Kidney epithelial cell (primary cell): ENCODE results near the gene NUDT19. TPM values are rescaled to one million over a fixed set of nuclear protein-coding genes. Genes with fewer than 3 reads are reported as not detected.

ENCODE experiments used
- DNase-seq: peaks from one replicate; pipeline ENCODE4 v3.0.0-alpha.2; 2010; ENCODE audit warnings: low read depth
- H3K27me3 ChIP-seq: 2 replicates; pipeline ENCODE4 v1.6.0; 2011; ENCODE audit warnings: low read length; ENCODE audit not compliant: control insufficient read depth, insufficient read depth
- H3K36me3 ChIP-seq: 2 replicates; pipeline ENCODE4 v1.5.1; 2011; ENCODE audit warnings: low read length; ENCODE audit not compliant: control insufficient read depth, insufficient read depth
- H3K4me3 ChIP-seq: 2 replicates; pipeline ENCODE4 v1.5.1; 2011; ENCODE audit warnings: low read depth, mild to moderate bottlenecking, control low read depth, low read length
- CTCF ChIP-seq: IDR thresholded peaks from 2 replicates; pipeline ENCODE4 v1.5.1; 2011; ENCODE audit warnings: mild to moderate bottlenecking, moderate library complexity, low read length, control low read depth, inconsistent platforms; ENCODE audit not compliant: insufficient read depth, poor library complexity, severe bottlenecking
- total RNA-seq: library from RNA; depleted of rRNA; stranded (reverse); fragments of >200 nt; gene quantifications from 2 replicates; pipeline ENCODE4 v1.2.3, GENCODE V29; 2015

NUDT19 gene
- total RNA-seq, 1 donor from 2014 or later, result 12.8 TPM

- H3K4me3 ChIP-seq, result no peak overlapping the region
- DNase-seq, result no peak
- H3K27me3 ChIP-seq, result no peaks in the 10 kb centered on the region
- no peaks in the 10 kb centered on the region for H3K36me3 ChIP-seq
- no peak for TF ChIP-seq CTCF
These were observed 30.3 kb upstream of the NUDT19 start for GRCh38 chr19:32661318-32661717.

- Histone ChIP-seq H3K36me3 (no peaks in the 10 kb centered on the region), H3K4me3 (no peak overlapping the region), H3K27me3 (no peaks in the 10 kb centered on the region)
- no peak for DNase-seq
- TF ChIP-seq CTCF, result no peak
These were observed 29.4 kb upstream of the NUDT19 start for GRCh38 chr19:32662186-32662585.

- no peaks in the 10 kb centered on the region for H3K36me3 ChIP-seq
- DNase-seq, result no peak
- TF ChIP-seq CTCF, result no peak
- no peak overlapping the region for H3K4me3 ChIP-seq
- H3K27me3 ChIP-seq, result no peaks in the 10 kb centered on the region
These were observed 25.5 kb upstream of the NUDT19 start for GRCh38 chr19:32666084-32666483.

GRCh38 chr19:32669310-32669709, 22.3 kb upstream of the NUDT19 start:
- TF ChIP-seq CTCF, result no peak
- H3K4me3 ChIP-seq, result no peak overlapping the region
- no peaks in the 10 kb centered on the region for H3K36me3 ChIP-seq
- no peak for DNase-seq
- no peaks in the 10 kb centered on the region for H3K27me3 ChIP-seq

- H3K36me3 ChIP-seq, result no peaks in the 10 kb centered on the region
- no peak for TF ChIP-seq CTCF
- no peak for DNase-seq
- peaks cover 16% of the 10 kb centered on the region for H3K27me3 ChIP-seq
- no peak overlapping the region for H3K4me3 ChIP-seq
These were observed 19.6 kb upstream of the NUDT19 start for GRCh38 chr19:32671883-32672593.

DNA sequence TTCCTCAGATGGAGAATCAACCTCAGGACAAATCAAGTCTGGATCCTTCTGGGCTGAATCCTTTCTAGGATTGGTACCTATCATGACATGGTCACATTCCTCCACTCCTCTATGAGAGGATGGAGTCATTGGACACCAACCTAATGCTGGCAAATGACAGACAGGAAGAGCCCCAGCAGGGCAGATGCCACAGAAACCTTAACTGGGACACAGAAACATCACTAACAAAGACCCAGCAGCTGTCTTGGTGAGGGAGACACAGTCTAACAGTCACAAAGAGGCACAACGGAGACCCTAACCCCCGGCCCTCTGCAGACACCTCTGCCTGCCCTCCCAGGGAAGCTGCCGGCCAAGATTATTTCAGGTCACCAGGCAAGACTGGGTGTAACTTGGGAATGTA, 18.8 kb upstream of the NUDT19 start:
- H3K27me3 ChIP-seq, result peaks cover 24% of the 10 kb centered on the region
- no peaks in the 10 kb centered on the region for H3K36me3 ChIP-seq
- H3K4me3 ChIP-seq, result no peak overlapping the region
- DNase-seq, result no peak
- no peak for TF ChIP-seq CTCF
